SU-DHL-6 (cell line): ENCODE data around the gene RUFY3.

Experiments
- CTCF ChIP-seq: fragments of 200-600 bp; sonication (generic); IDR thresholded peaks from one replicate; pipeline ENCODE4 v1.5.1; 2017; ENCODE audit warnings: antibody characterized with exemption, mild to moderate bottlenecking, low read length, moderate library complexity; ENCODE audit not compliant: insufficient read depth, poor library complexity, severe bottlenecking
- EZH2phosphoT487 ChIP-seq: fragments of 200-600 bp; sonication (generic), shearing (Covaris generic); conservative IDR thresholded peaks from 2 replicates; pipeline ENCODE4 v1.6.1; 2018; ENCODE audit warnings: mild to moderate bottlenecking, antibody characterized with exemption, low read length, moderate library complexity, mixed read lengths

- TF ChIP-seq CTCF (no peak), EZH2phosphoT487 (no peak)
Observed at GRCh38 chr4:70681704-70682103, 40.1 kb upstream of the RUFY3 start.
